Measurements from ENCODE around the gene TRIM38.

TRIM38 gene

GRCh38 chr6:25952535-25952934 is 10.1 kb upstream of the TRIM38 start:
- Histone ChIP-seq H3K27ac (ENCODE audit: low read length) (no peak overlapping the region), H3K4me3 (ENCODE audit: low read depth in 1 of 2, low read length in 2 of 2) (no peak overlapping the region), H3K79me2 (ENCODE audit: insufficient read depth, low read length) (no peaks in the 10 kb centered on the region), H3K9ac (ENCODE audit: low read depth, low read length) (no peak overlapping the region), H3K9me3 (ENCODE audit: insufficient read depth, low read length, severe bottlenecking) (no peaks in the 10 kb centered on the region), H3K4me2 (ENCODE audit: insufficient read depth, low read length) (no peak overlapping the region), H4K20me1 (ENCODE audit: insufficient read depth, low read length) (no peaks in the 10 kb centered on the region), H3K4me1 (ENCODE audit: insufficient read depth, low read length) (no peaks in the 10 kb centered on the region), H2AFZ (ENCODE audit: low read depth, low read length) (no peak overlapping the region), H3K27me3 (ENCODE audit: insufficient read depth, low read length, poor library complexity) (peaks cover 2% of the 10 kb centered on the region), H3K36me3 (ENCODE audit: insufficient read depth, low read length) (no peaks in the 10 kb centered on the region)
- DNase-seq (no peak), ATAC-seq (ENCODE audit: insufficient read depth, low read depth) (no peak)
- TF ChIP-seq CTCF (IDR thresholded peaks at IDR 0.05; ENCODE audit: borderline replicate concordance, extremely low read depth, low read length, poor library complexity, severe bottlenecking) (no peak), EZH2 (IDR thresholded peaks at IDR 0.05; ENCODE audit: borderline replicate concordance, low read depth, low read length, severe bottlenecking) (no peak)

GRCh38 chr6:25953733-25954132 is 8.9 kb upstream of the TRIM38 start:
- peaks cover 3% of the 10 kb centered on the region for H3K9me3 ChIP-seq (ENCODE audit: insufficient read depth, low read length, severe bottlenecking)
- no peak for DNase-seq
- H3K9ac ChIP-seq (ENCODE audit: low read depth, low read length) = no peak overlapping the region
- TF ChIP-seq EZH2 (IDR thresholded peaks at IDR 0.05; ENCODE audit: borderline replicate concordance, low read depth, low read length, severe bottlenecking) (no peak), CTCF (IDR thresholded peaks at IDR 0.05; ENCODE audit: borderline replicate concordance, extremely low read depth, low read length, poor library complexity, severe bottlenecking) (no peak)
- no peaks in the 10 kb centered on the region for H3K36me3 ChIP-seq (ENCODE audit: insufficient read depth, low read length)
- H3K4me1 ChIP-seq (ENCODE audit: insufficient read depth, low read length) = no peaks in the 10 kb centered on the region
- no peak for ATAC-seq (ENCODE audit: insufficient read depth, low read depth)
- H3K4me3 ChIP-seq (ENCODE audit: low read depth in 1 of 2, low read length in 2 of 2) = no peak overlapping the region
- no peak overlapping the region for H2AFZ ChIP-seq (ENCODE audit: low read depth, low read length)
- H3K27ac ChIP-seq (ENCODE audit: low read length) = no peak overlapping the region
- no peak overlapping the region for H3K4me2 ChIP-seq (ENCODE audit: insufficient read depth, low read length)
- peaks cover 2% of the 10 kb centered on the region for H3K27me3 ChIP-seq (ENCODE audit: insufficient read depth, low read length, poor library complexity)
- no peaks in the 10 kb centered on the region for H3K79me2 ChIP-seq (ENCODE audit: insufficient read depth, low read length)
- H4K20me1 ChIP-seq (ENCODE audit: insufficient read depth, low read length) = no peaks in the 10 kb centered on the region

DNA sequence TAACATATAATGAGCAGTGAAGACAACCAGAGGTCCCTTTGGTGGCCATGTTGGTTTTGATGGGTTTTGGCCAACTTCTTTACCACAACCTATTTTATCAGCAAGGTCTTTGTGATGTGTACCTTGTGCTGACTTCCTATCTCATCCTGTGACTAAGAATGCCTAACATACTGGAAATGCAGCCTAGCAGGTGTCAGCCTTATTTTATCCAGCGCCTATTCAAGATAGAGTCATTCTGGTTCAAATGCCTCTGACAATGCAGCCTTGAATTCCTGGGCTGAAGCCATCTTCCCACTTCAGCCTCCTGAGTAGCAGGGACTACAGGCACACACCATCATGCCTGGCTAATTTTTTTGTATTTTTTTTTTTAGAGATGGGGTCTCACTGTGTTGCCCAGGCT is 7.8 kb upstream of the TRIM38 start:
- H2AFZ ChIP-seq (ENCODE audit: low read depth, low read length) = no peak overlapping the region
- DNase-seq (no peak), ATAC-seq (ENCODE audit: insufficient read depth, low read depth) (no peak)
- H3K4me1 ChIP-seq (ENCODE audit: insufficient read depth, low read length) = no peaks in the 10 kb centered on the region
- no peaks in the 10 kb centered on the region for H3K36me3 ChIP-seq (ENCODE audit: insufficient read depth, low read length)
- no peak overlapping the region for H3K27ac ChIP-seq (ENCODE audit: low read length)
- H3K9me3 ChIP-seq (ENCODE audit: insufficient read depth, low read length, severe bottlenecking) = peaks cover 9% of the 10 kb centered on the region
- no peak overlapping the region for H3K9ac ChIP-seq (ENCODE audit: low read depth, low read length)
- TF ChIP-seq CTCF (IDR thresholded peaks at IDR 0.05; ENCODE audit: borderline replicate concordance, extremely low read depth, low read length, poor library complexity, severe bottlenecking) (no peak), EZH2 (IDR thresholded peaks at IDR 0.05; ENCODE audit: borderline replicate concordance, low read depth, low read length, severe bottlenecking) (no peak)
- H3K27me3 ChIP-seq (ENCODE audit: insufficient read depth, low read length, poor library complexity) = peaks cover 2% of the 10 kb centered on the region
- no peaks in the 10 kb centered on the region for H4K20me1 ChIP-seq (ENCODE audit: insufficient read depth, low read length)
- no peak overlapping the region for H3K4me3 ChIP-seq (ENCODE audit: low read depth in 1 of 2, low read length in 2 of 2)
- no peaks in the 10 kb centered on the region for H3K79me2 ChIP-seq (ENCODE audit: insufficient read depth, low read length)
- no peak overlapping the region for H3K4me2 ChIP-seq (ENCODE audit: insufficient read depth, low read length)

DNA sequence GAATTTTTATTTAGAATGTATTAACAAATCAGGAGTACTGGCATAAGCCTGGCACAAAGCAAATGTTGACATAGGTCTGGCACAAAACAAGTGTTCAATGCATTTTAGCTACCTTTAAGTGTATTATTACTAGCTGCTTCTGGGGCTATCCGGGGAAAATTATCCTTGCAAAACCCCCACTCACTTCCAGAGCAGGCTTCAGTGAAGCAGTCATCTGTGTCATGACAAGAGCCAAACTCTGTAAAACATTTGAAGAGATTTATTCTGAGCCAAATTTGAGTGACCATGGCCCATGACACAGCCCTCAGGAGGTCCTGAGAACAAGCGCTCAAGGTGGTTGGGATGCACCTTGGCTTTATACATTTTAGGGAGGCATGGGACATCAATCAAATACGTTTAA is 6.4 kb upstream of the TRIM38 start:
- Histone ChIP-seq H2AFZ (ENCODE audit: low read depth, low read length) (no peak overlapping the region), H4K20me1 (ENCODE audit: insufficient read depth, low read length) (no peaks in the 10 kb centered on the region), H3K9me3 (ENCODE audit: insufficient read depth, low read length, severe bottlenecking) (peaks cover 9% of the 10 kb centered on the region), H3K27me3 (ENCODE audit: insufficient read depth, low read length, poor library complexity) (peaks cover 2% of the 10 kb centered on the region), H3K9ac (ENCODE audit: low read depth, low read length) (no peak overlapping the region), H3K79me2 (ENCODE audit: insufficient read depth, low read length) (no peaks in the 10 kb centered on the region), H3K4me1 (ENCODE audit: insufficient read depth, low read length) (peaks cover 6% of the 10 kb centered on the region; the same call in 1 of the 2 replicates), H3K4me3 (ENCODE audit: low read depth in 1 of 2, low read length in 2 of 2) (no peak overlapping the region), H3K36me3 (ENCODE audit: insufficient read depth, low read length) (no peaks in the 10 kb centered on the region), H3K4me2 (ENCODE audit: insufficient read depth, low read length) (no peak overlapping the region), H3K27ac (ENCODE audit: low read length) (no peak overlapping the region)
- ATAC-seq (ENCODE audit: insufficient read depth, low read depth) = no peak
- TF ChIP-seq CTCF (IDR thresholded peaks at IDR 0.05; ENCODE audit: borderline replicate concordance, extremely low read depth, low read length, poor library complexity, severe bottlenecking) (no peak), EZH2 (IDR thresholded peaks at IDR 0.05; ENCODE audit: borderline replicate concordance, low read depth, low read length, severe bottlenecking) (no peak)
- DNase-seq = no peak

Data from DND-41 (cell line).